Activated gamma-delta T cell (primary cell): ENCODE measurements around the gene PAMR1.

Source experiments
- DNase-seq: peaks from one replicate; lab custom pipeline; 2025; lab: John Stamatoyannopoulos, UW

PAMR1 gene

GRCh38 chr11:35436581-35437250, 88.7 kb downstream of the PAMR1 start:
- no peak for DNase-seq

DNA sequence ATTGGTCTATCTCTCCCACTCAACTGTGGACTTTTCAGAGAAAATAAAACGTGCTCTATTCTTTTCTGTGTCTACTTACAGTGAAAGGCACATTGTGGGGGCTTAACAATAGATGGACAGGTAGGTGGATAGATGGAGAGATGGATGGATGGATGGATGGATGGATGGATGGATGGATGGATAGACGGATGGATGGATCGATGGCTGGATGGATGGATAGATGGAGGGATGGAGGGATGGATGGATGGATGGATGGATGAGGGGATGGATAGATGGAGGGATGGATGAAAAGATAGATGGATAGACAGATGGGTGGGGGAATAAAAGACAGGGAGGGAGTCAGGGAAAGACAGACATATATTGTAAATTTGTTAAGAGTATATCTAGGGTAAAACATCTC, 91.8 kb downstream of the PAMR1 start:
- no peak for DNase-seq

DNA sequence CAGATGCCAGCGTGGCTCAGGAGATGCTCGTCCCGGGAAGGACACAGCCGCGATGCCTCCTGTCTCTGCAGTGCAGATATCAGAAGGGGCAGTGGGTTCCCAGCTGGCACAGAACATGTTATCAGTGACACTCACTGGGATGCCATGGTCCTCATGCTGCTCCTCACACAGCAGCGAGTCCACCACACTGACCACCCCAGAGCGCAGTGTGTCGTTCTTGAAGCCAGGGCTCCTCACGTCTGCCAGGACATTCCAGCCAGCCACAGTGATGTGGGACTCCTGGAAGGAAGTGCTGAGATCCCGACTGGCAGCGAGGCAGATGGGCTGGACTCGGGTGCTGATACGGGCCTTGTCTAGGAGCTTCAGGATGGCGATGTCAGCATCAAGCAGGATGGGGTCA, 93.0 kb downstream of the PAMR1 start:
- no peak for DNase-seq

- no peak for DNase-seq
Observed at GRCh38 chr11:35427071-35427470, 98.3 kb downstream of the PAMR1 start.

- no peak for DNase-seq
Observed at GRCh38 chr11:35426351-35426750, 99.1 kb downstream of the PAMR1 start.

DNA sequence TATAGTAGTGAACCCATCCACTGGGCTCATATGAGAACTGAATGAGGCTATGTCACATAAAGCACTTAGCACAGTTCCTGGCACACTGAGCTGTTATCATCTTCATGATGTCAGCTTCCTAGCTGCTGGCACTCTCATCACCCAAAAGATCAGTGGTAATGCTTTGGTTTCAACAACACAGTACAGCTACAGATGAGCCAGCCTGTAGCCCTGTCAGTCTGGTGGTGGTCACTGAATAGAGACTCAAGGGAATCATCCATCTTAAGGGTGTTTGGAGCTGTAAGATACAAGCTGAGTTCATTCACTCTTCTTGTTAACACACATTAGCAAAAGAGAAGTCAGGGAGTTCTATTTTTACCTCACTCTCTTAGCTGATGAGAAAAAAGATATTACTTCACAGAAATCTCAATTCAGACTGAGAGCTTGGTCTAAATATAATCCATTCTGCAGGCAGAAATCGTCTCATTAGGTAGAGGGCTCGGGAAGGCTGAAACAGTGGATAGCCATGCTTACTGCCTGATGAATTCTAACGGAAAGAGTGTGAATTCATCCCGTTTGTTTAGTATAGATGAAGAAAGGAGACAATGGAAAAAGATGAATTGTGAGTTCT, 99.7 kb downstream of the PAMR1 start:
- DNase-seq: no peak

DNA sequence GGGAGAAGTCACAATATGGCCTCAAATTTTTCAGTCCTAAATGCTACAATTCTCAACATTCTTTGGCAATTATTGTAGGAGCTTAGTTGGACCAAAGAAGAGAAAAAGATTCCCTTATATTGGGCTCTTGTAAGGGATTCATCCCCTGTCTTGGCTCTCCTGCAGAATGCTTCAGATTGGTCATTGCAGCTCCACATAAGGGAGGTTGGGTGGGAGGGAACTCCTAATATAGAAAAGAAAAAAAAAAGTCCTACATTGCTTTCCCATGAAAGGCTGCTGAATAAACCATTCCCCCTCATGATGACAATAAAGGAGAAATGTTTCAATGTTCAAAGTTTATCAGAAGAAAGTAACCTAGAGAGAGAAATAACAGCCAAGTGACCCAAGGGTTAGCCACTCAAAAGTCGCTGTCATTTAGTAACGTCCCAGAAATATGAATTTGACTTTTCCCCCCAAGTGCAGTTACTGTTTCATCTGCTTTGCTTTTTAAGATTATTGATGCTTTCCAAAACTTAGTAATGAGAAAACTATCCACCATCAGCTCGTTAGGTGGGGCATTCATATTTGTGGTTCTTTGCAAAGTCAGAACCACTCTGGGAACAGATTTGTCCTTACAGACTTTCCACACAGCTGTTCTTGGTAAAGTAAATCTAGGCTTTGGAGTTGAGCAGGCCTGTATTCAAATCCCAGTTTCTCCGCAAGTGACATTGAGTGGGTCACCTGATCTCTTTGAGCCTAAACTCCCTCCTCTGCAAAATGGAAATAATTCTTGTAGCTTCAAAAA, 101.1 kb downstream of the PAMR1 start:
- no peak for DNase-seq

- DNase-seq: no peak
Observed at GRCh38 chr11:35420371-35420770, 105.0 kb downstream of the PAMR1 start.

GRCh38 chr11:35419830-35420333, 105.5 kb downstream of the PAMR1 start:
- no peak for DNase-seq

DNA sequence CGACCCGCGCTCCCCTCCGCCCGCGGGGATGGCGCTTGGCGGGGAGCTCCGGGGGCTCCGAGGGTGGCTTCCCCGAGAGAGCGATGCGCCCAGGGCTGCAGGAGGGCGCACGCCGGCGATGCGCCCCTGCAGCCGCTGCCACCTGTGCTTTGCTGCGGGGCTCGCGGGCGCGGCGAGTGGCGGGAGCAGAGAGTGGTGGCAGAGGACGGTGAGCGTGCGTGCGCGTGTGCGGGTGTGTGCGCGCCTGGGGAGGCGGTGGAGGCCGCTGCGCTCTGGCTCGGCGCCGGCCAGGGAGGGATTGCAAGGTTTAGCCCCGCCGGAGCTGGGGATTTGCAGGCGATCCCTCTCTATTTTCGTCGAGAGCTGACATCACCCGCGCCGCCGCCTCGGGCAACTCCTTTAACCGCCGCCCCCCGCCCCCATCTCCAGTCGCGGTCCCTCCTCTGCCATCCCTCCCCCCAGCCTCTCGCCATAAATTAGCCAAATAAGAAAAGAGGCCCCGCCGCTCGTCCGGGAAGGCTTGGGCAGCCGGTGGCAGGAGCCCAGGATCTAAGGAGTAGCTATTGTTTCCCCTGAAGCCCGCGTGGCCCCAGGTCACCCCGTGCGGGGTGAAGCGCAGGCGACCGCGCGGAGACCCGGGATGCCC, 106.1 kb downstream of the PAMR1 start, which contains the start of gene SLC1A2:
Gene SLC1A2, minus strand, starts transcription at position 375 of the 646 bp plus-strand sequence. CDS start 592 bp downstream, outside the sequence.
- DNase-seq: no peak

- no peak for DNase-seq
Observed at GRCh38 chr11:35418282-35419183, 106.9 kb downstream of the PAMR1 start.

GRCh38 chr11:35415487-35415886, 109.9 kb downstream of the PAMR1 start:
- no peak for DNase-seq

DNA sequence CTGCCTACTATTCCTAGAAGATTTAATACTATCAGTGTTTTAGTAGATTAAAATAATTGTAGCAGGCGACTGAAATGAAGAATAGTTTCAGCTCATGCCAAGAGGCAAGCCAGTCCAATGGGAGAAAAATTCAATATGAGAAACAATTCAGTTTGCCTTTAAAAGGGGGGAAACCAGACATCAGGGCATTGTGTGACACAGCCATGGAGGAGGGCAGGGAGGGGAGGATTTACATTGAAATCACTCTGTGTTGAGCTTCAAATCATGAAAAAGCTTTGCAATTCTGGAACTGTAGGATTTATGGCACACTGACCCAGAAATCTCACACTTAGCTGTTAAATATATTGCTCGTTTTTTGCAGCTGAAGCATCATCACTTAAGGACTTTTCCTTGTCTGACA, 110.6 kb downstream of the PAMR1 start:
- no peak for DNase-seq

- DNase-seq: no peak
Observed at GRCh38 chr11:35414311-35414710, 111.1 kb downstream of the PAMR1 start.

DNA sequence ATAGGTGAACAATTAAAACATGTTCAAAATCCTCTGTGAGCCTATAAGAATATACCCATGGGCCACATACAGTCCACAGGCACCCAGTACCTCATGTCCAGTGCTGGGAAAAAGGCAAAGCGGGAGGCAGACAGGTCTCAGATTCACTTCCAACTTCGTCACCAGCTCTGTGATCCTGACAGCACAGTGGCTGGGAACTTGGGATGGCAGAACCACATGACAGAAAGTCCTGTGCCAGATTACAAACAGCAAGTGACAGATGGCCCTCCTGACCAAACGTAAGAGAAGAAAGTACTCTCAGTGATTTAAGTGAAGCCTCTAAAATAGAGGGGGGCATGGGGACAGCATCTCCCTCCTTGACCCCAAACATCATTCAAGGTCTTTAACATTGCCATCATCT, 111.8 kb downstream of the PAMR1 start:
- DNase-seq: no peak

DNA sequence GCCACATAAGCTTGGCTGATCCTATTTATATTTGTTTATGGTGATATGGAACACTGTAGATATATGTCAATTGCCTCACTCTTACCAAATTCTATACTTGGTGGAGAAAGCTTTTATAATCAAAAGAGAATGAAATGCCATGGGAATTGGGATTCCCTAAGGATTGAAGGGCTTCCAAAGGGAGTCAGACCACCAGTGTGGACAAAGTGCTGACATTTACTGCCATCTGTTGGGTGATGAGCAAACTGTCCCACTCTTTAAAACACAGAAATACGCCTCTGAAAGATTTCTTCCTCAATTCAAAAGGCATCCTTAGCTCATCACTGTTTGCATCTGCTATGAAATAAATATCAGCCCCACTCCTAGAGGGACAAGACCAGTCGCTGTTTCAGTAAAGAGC, 113.1 kb downstream of the PAMR1 start:
- no peak for DNase-seq

DNA sequence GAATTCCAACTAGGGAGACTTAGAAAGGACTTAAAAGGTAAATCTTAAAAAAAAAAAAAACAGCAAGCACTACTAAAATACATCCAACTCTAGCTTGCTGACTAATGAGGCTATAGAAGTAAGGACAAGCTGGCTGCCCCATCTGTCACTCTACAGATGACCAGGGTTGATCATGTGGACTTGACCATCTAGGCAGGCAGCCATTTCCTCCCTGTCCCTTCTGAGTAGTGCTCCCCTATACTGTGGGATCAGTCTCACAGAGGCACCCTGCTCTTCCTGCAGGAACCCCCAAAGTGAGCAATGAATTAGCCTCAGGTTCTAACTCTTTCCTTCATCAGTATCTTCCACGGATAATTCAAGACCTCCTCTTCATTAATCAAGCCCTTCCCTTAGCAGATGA, 118.4 kb downstream of the PAMR1 start:
- no peak for DNase-seq

DNA sequence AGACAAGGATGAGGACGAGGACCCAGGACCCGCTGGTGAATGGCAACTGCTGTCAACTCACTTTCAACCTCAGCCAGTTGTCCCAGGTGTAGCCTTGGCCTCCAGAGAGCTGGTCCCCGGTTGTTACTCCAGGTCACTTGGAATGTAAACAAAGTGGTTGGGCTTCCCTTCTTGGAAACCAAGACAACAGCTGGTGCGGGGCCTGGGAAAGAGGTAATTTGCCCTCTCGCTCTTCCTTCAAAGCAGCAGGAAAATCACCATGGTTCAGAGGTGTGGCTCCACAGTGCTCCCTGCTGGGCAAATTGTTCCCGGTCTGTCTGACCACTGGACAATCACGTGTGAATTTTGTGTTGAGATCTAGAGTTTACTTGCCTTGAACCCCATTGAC, 121.0 kb downstream of the PAMR1 start:
- DNase-seq: no peak

DNA sequence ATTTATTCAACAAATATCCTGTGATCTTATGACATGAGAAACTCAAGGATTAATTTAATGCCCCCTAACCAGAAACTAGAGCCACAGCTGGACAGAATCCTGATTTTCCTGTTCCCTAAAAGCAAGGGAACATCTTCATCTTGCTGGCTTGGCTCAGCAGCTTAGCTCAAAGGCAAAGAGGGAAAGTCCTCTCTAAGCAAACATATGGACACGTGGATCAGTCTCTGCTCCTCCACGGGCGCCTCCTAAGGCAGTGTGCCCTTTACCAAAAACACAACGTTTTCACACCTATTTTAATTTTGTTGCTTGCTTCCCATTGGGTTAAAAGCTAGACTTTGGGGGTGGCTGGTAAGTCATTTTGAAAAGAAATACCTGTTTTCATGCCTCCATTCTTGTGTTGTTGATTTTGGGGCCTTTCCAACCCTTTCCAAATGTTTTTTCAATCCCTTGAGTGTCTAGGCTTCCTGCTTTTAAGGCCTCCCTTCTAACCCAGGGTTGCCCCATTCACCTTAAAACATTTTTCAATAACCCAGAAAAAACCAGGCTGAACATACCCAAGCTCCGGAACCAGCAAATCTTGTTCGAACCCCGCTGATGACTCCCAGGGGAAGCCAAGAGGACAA, 121.5 kb downstream of the PAMR1 start:
- DNase-seq: no peak

DNA sequence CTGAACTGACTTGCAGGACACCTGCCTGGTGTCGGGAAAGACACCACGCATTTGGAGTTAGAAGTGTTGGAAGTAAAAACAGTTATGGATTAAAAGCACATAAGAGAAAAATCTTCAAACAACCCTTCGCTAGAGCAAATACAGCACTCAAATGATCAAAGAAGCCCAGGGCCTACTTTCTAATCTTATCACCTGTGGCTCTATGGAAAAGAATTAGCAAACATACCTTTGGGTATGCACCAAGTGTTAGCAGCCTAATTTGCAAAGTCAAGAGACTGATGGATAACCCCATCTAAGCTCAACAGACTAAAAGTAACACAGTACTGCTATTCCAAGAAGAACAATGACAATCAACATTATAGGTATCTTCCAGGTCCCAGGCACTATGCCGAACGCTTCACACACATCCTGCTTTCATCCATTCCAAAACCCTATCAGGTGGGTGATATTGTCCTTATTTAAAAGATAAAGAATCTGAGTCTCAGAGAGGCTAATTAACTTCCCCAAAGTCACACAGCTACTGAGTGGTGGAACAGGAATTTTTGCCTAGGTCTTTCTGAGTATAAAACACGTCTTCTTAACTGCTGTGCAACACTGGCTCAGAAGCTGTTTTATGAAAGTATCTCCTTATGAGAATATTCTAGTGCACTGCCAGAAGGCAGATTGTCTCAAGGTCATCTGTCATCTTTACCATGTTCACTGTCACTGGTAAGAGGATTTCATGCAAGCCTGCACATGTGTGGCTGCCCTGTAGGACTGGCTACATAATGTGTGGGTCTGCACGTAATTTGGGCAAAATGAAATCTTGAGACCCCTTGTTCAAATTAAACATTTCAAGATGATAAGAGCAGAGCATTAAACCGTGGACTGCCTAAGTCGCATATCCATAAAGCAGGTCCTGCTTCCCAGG, 122.4 kb downstream of the PAMR1 start:
- DNase-seq: no peak
